HepG2 (cell line): ENCODE measurements around the gene PPP4R3A. TPM values are rescaled to one million over a fixed set of nuclear protein-coding genes. Genes with fewer than 3 reads are reported as not detected.

Experiments used
- GPBP1L1 ChIP-seq: sonication (generic); formaldehyde crosslinking; IDR thresholded peaks from 2 replicates; pipeline ENCODE4 v1.5.0; 2020; ENCODE audit warnings: mild to moderate bottlenecking, missing genetic modification reagents
- HES4 ChIP-seq: sonication (generic); formaldehyde crosslinking; IDR thresholded peaks from 2 replicates; pipeline ENCODE4 v1.9.0; 2021; ENCODE audit warnings: mild to moderate bottlenecking, missing genetic modification reagents, borderline replicate concordance
- KAT8 ChIP-seq: IDR thresholded peaks from 2 replicates; pipeline ENCODE4 v1.6.1; 2016; ENCODE audit warnings: missing genetic modification reagents, missing compliant biosample characterization
- KMT2A ChIP-seq: sonication (generic); formaldehyde crosslinking; IDR thresholded peaks from 2 replicates; pipeline ENCODE4 v1.4.0; 2020; ENCODE audit warnings: missing genetic modification reagents
- MEIS2 ChIP-seq: sonication (generic); formaldehyde crosslinking; IDR thresholded peaks from 2 replicates; pipeline ENCODE4 v1.9.0; 2021; ENCODE audit warnings: mild to moderate bottlenecking, missing genetic modification reagents
- MXD3 ChIP-seq: IDR thresholded peaks from 2 replicates; pipeline ENCODE4 v1.6.1; 2016; ENCODE audit warnings: mild to moderate bottlenecking, missing biosample characterization, missing genetic modification reagents
- NONO ChIP-seq, 2 experiments: fragments of 450-650 bp in 1 of 2; sonication (generic) in 1 of 2; formaldehyde crosslinking in 1 of 2; IDR thresholded peaks in 1 of 2; conservative IDR thresholded peaks in 1 of 2; 2 replicates each; pipeline versions ENCODE4 v1.6.1 to v1.8.0; 2017 to 2022; ENCODE audit warnings: mild to moderate bottlenecking in 1 of 2, missing genetic modification reagents in 1 of 2, moderate library complexity in 1 of 2
- NR3C1 ChIP-seq: sonication (generic); formaldehyde crosslinking; IDR thresholded peaks from 2 replicates; pipeline ENCODE4 v1.4.0; 2020; ENCODE audit warnings: missing genetic modification reagents
- SALL1 ChIP-seq: sonication (generic); formaldehyde crosslinking; IDR thresholded peaks from 2 replicates; pipeline ENCODE4 v1.8.0; 2022; ENCODE audit warnings: mild to moderate bottlenecking, missing genetic modification reagents
- SMAD3 ChIP-seq: sonication (generic); formaldehyde crosslinking; IDR thresholded peaks from 2 replicates; pipeline ENCODE4 v1.4.0; 2020; ENCODE audit warnings: missing genetic modification reagents
- SMYD3 ChIP-seq: sonication (generic); formaldehyde crosslinking; IDR thresholded peaks from 2 replicates; pipeline ENCODE4 v1.8.1; 2023; ENCODE audit warnings: mild to moderate bottlenecking, missing genetic modification reagents
- TFAP4 ChIP-seq: sonication (generic); IDR thresholded peaks from 2 replicates; pipeline ENCODE4 v1.6.1; 2016; ENCODE audit warnings: low read depth, borderline replicate concordance
- ZNF549 ChIP-seq: sonication (generic); formaldehyde crosslinking; IDR thresholded peaks from 2 replicates; pipeline ENCODE4 v1.5.0; 2020; ENCODE audit warnings: missing genetic modification reagents
- ZNF557 ChIP-seq: sonication (generic); formaldehyde crosslinking; IDR thresholded peaks from 2 replicates; pipeline ENCODE4 v1.4.0; 2020; ENCODE audit warnings: missing genetic modification reagents
- ZNF792 ChIP-seq: IDR thresholded peaks from 2 replicates; pipeline ENCODE4 v1.6.1; 2016
- polyA plus RNA-seq, 8 experiments: library from polyadenylated mRNA; depleted of rRNA in 3 of 8; stranded (reverse) in 7 of 8; unstranded in 1 of 8; fragments of >200 nt; fragmentation: Illumina TruSeq in 4 of 8; extraction: Trizol in 4 of 8; gene quantifications; 2 replicates each; pipeline versions ENCODE4 v1.2.1 to v1.2.3, GENCODE V29; 2011 to 2016; ENCODE audit warnings: low read depth in 4 of 8, missing spikeins in 1 of 8, mixed read lengths in 1 of 8; ENCODE audit not compliant: insufficient read depth in 1 of 8
- total RNA-seq, 5 experiments: library from RNA; depleted of rRNA; stranded (reverse); fragments of >200 nt; fragmentation: Illumina TruSeq; extraction: Trizol; gene quantifications; 2 replicates each; pipeline ENCODE4 v1.2.3, GENCODE V29; 2016; ENCODE audit warnings: low read depth in 1 of 5
- TF ChIP-seq, protein P1 (sequence below): sonication (generic); formaldehyde crosslinking; IDR thresholded peaks from 2 replicates; pipeline ENCODE4 v1.5.0; 2020; ENCODE audit warnings: missing genetic modification reagents
- TF ChIP-seq, protein P2 (sequence below): sonication (generic); formaldehyde crosslinking; IDR thresholded peaks from 2 replicates; pipeline ENCODE4 v1.4.0; 2020; ENCODE audit warnings: missing genetic modification reagents, mild to moderate bottlenecking, borderline replicate concordance
- TF ChIP-seq, protein P3 (sequence below): IDR thresholded peaks from 2 replicates; pipeline ENCODE4 v1.6.1; 2016; ENCODE audit warnings: missing biosample characterization, missing genetic modification reagents, low read depth
- TF ChIP-seq, protein P4 (sequence below): sonication (generic); formaldehyde crosslinking; IDR thresholded peaks from 2 replicates; pipeline ENCODE4 v1.9.0; 2022; ENCODE audit warnings: missing genetic modification reagents, mild to moderate bottlenecking, borderline replicate concordance

PPP4R3A gene
- total and polyA plus RNA-seq, 2 of the 13 experiments (the other 11 are each of a cell fraction or from before 2014, with no cell fraction given), result 22.5 to 57.4 TPM

DNA sequence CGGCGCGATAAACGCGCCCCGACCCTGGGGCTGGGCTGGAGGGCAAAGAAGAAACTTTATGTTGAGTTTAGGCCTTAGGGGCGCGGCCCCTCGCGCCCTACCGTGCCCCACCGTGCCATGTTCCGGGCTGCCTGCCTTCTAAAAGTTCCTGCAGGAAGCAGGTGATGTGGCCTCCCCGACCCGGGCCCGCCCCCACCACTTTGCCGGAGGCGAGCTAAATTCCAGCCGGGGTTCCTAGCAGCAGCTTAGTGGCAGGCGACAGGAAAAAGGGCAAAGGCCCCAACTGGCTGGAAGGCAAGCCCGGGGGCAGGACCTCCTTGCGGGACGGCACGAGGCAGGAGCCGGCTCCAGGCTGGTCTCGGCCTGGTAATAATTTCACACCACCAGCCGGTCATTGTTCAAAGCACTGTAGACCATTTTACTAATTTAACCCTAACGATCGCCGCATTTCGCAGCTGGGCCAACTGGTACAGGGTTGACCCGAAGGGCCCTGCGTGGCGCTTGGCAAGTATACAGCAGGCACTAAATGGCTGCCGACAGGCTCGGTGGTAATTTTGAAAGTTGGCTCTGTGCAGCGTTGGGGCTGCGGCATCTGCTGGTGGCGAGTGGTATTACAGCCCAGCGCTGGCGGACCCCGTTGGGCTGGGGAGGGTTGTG lies 91.6 kb downstream of the PPP4R3A start (continued):
- TF ChIP-seq, protein P1, sequence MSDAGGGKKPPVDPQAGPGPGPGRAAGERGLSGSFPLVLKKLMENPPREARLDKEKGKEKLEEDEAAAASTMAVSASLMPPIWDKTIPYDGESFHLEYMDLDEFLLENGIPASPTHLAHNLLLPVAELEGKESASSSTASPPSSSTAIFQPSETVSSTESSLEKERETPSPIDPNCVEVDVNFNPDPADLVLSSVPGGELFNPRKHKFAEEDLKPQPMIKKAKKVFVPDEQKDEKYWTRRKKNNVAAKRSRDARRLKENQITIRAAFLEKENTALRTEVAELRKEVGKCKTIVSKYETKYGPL (CRISPR knock-in tag), result no peak
- TF ChIP-seq NR3C1 (CRISPR knock-in tag) (no peak), KAT8 (0 out of 2 replicates have a peak, but pooled peaks have one; percentile 30), TFAP4 (0 out of 2 replicates have a peak, but pooled peaks have one; percentile 38), ZNF792 (0 out of 2 replicates have a peak, but pooled peaks have one; percentile 50), GPBP1L1 (CRISPR knock-in tag) (no peak), NONO (IDR thresholded peaks at IDR 0.05) (no peak), NONO (CRISPR knock-in tag; conservative IDR thresholded peaks at IDR 0.05) (no peak), MEIS2 (CRISPR knock-in tag) (no peak), SALL1 (CRISPR knock-in tag) (peak; percentile 36; the same call in 1 of the 2 replicates), HES4 (CRISPR knock-in tag) (no peak), KMT2A (CRISPR knock-in tag) (no peak; the same call in 1 of the 2 replicates), MXD3 (CRISPR knock-in tag) (peak; percentile 77), SMAD3 (CRISPR knock-in tag) (no peak), SMYD3 (CRISPR knock-in tag) (0 out of 2 replicates have a peak, but pooled peaks have one; percentile 16), ZNF557 (CRISPR knock-in tag) (no peak), ZNF549 (CRISPR knock-in tag) (no peak)
- TF ChIP-seq, protein P2, sequence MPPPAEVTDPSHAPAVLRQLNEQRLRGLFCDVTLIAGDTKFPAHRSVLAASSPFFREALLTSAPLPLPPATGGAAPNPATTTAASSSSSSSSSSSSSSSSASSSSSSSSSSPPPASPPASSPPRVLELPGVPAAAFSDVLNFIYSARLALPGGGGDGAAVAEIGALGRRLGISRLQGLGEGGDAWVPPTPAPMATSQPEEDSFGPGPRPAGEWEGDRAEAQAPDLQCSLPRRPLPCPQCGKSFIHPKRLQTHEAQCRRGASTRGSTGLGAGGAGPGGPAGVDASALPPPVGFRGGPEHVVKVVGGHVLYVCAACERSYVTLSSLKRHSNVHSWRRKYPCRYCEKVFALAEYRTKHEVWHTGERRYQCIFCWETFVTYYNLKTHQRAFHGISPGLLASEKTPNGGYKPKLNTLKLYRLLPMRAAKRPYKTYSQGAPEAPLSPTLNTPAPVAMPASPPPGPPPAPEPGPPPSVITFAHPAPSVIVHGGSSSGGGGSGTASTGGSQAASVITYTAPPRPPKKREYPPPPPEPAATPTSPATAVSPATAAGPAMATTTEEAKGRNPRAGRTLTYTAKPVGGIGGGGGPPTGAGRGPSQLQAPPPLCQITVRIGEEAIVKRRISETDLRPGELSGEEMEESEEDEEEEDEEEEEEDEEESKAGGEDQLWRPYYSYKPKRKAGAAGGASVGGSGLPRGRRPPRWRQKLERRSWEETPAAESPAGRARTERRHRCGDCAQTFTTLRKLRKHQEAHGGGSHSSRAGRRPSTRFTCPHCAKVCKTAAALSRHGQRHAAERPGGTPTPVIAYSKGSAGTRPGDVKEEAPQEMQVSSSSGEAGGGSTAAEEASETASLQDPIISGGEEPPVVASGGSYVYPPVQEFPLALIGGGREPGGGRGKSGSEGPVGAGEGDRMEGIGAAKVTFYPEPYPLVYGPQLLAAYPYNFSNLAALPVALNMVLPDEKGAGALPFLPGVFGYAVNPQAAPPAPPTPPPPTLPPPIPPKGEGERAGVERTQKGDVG (CRISPR knock-in tag), result no peak
- TF ChIP-seq, protein P3, sequence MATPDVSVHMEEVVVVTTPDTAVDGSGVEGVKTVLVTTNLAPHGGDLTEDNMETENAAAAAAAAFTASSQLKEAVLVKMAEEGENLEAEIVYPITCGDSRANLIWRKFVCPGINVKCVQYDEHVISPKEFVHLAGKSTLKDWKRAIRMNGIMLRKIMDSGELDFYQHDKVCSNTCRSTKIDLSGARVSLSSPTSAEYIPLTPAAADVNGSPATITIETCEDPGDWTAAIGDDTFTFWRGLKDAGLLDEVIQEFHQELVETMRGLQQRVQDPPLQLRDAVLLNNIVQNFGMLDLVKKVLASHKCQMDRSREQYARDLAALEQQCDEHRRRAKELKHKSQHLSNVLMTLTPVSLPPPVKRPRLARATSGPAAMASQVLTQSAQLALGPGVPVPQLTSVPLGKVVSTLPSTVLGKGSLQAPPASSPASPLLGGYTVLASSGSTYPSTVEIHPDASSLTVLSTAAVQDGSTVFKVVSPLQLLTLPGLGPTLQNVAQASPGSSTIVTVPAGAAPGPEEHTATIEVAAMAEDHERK (CRISPR knock-in tag), result no peak
- TF ChIP-seq, protein P4, sequence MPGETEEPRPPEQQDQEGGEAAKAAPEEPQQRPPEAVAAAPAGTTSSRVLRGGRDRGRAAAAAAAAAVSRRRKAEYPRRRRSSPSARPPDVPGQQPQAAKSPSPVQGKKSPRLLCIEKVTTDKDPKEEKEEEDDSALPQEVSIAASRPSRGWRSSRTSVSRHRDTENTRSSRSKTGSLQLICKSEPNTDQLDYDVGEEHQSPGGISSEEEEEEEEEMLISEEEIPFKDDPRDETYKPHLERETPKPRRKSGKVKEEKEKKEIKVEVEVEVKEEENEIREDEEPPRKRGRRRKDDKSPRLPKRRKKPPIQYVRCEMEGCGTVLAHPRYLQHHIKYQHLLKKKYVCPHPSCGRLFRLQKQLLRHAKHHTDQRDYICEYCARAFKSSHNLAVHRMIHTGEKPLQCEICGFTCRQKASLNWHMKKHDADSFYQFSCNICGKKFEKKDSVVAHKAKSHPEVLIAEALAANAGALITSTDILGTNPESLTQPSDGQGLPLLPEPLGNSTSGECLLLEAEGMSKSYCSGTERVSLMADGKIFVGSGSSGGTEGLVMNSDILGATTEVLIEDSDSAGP (CRISPR knock-in tag), result peak; percentile 56; the same call in 1 of the 2 replicates
